BJ (cell line): ENCODE measurements around the gene GNB1. TPM values are rescaled to one million over a fixed set of nuclear protein-coding genes. Genes with fewer than 3 reads are reported as not detected.

Experiments
- CTCF ChIA-PET: fragments of 350-600 bp; formaldehyde crosslinking; extraction: SDS; loops from one replicate; lab custom pipeline; 2021; ENCODE audit warnings: antibody characterized with exemption, inconsistent platforms; lab: Yijun Ruan, JAX
- POLR2A ChIA-PET: fragments of 300-600 bp; sonication (Branson Sonifier 250); formaldehyde crosslinking; extraction: SDS; loops from one replicate; lab custom pipeline; 2021; ENCODE audit warnings: antibody characterized with exemption; lab: Charles Lee
- DNase-seq: peaks from one replicate; pipeline ENCODE4 v3.0.0-alpha.2; 2011; ENCODE audit warnings: low read depth
- H3K27me3 ChIP-seq: 2 replicates; pipeline ENCODE4 v1.6.0; 2011; ENCODE audit warnings: low read length; ENCODE audit not compliant: control insufficient read depth, insufficient read depth
- H3K36me3 ChIP-seq: 2 replicates; pipeline ENCODE4 v1.5.1; 2011; ENCODE audit warnings: low read length; ENCODE audit not compliant: control insufficient read depth, insufficient read depth
- H3K4me3 ChIP-seq: 2 replicates; pipeline ENCODE4 v1.5.1; 2011; ENCODE audit warnings: low read depth, mild to moderate bottlenecking, control low read depth, low read length
- polyA plus RNA-seq: library from polyadenylated mRNA; depleted of rRNA; stranded (reverse); fragments of >200 nt; gene quantifications from 2 replicates; pipeline ENCODE4 v1.2.3, GENCODE V29; 2011
- TF ChIP-seq, protein P1 (sequence below): IDR thresholded peaks from 2 replicates; pipeline ENCODE4 v1.5.1; 2011; ENCODE audit warnings: low read depth, mild to moderate bottlenecking, control low read depth, inconsistent platforms, low read length, moderate library complexity; ENCODE audit not compliant: insufficient read depth

Gene GNB1
- polyA plus RNA-seq, 1 experiment: 566 TPM

DNA sequence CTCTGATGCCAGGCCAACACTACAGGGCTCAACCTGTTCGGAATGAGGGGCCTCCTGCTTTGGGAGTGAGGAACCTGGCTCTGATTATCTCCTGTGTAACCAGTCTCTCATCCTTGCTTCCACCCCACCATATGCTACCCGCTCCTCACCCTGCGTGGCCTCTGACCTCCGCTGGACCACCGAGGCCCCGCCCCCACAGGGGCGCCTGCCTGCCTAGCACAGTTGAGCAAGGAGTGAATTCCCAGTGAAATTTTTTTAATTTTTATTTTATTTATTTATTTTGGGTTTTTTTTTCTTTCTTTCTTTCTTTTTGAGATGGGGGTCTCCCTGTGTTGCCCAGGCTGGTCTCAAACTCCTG is 1.9 kb upstream of the GNB1 start:
- H3K27me3 ChIP-seq: no peaks in the 10 kb centered on the region
- no peak overlapping the region for H3K4me3 ChIP-seq
- H3K36me3 ChIP-seq: no peaks in the 10 kb centered on the region
- POLR2A ChIA-PET: no interaction called here
- TF ChIP-seq, protein P1, sequence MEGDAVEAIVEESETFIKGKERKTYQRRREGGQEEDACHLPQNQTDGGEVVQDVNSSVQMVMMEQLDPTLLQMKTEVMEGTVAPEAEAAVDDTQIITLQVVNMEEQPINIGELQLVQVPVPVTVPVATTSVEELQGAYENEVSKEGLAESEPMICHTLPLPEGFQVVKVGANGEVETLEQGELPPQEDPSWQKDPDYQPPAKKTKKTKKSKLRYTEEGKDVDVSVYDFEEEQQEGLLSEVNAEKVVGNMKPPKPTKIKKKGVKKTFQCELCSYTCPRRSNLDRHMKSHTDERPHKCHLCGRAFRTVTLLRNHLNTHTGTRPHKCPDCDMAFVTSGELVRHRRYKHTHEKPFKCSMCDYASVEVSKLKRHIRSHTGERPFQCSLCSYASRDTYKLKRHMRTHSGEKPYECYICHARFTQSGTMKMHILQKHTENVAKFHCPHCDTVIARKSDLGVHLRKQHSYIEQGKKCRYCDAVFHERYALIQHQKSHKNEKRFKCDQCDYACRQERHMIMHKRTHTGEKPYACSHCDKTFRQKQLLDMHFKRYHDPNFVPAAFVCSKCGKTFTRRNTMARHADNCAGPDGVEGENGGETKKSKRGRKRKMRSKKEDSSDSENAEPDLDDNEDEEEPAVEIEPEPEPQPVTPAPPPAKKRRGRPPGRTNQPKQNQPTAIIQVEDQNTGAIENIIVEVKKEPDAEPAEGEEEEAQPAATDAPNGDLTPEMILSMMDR: no peak
- CTCF ChIA-PET: interaction anchor here (1.2 to 1.5 kb wide), 2 partner anchors 13 to 168 kb away, joined by 3 to 9 read pairs; partner anchors contain the start of gene CDK11A
- DNase-seq: no peak

GRCh38 chr1:1892079-1892762 is 1.3 kb upstream of the GNB1 start:
- no peak for DNase-seq
- Histone ChIP-seq H3K36me3 (no peaks in the 10 kb centered on the region), H3K27me3 (no peaks in the 10 kb centered on the region), H3K4me3 (peak overlapping the region; percentile 89)
- TF ChIP-seq, protein P1: no peak
- POLR2A ChIA-PET: no interaction called here
- CTCF ChIA-PET: interaction anchor here (1.1 to 1.5 kb wide), 4 partner anchors 10 to 168 kb away, joined by 3 to 9 read pairs (median 4); partner anchors contain the start of gene CDK11A

- POLR2A ChIA-PET: no interaction called here
- DNase-seq: no peak
- TF ChIP-seq, protein P1: no peak
- Histone ChIP-seq H3K27me3 (no peaks in the 10 kb centered on the region), H3K36me3 (no peaks in the 10 kb centered on the region), H3K4me3 (peak overlapping the region; percentile 89)
- CTCF ChIA-PET: interaction anchor here (1.1 to 1.5 kb wide), 4 partner anchors 10 to 167 kb away, joined by 3 to 9 read pairs (median 4); partner anchors contain the start of gene CDK11A
These were observed 627 bp upstream of the GNB1 start for GRCh38 chr1:1891349-1892078.

GRCh38 chr1:1889847-1890505 is 911 bp downstream of the GNB1 start:
- TF ChIP-seq, protein P1: no peak
- H3K27me3 ChIP-seq: no peaks in the 10 kb centered on the region
- peak overlapping the region; percentile 89 for H3K4me3 ChIP-seq
- H3K36me3 ChIP-seq: no peaks in the 10 kb centered on the region
- no peak for DNase-seq
- POLR2A ChIA-PET: no interaction called here
- CTCF ChIA-PET: no interaction called here
